ENCODE data around the gene CRY2. TPM values are rescaled to one million over a fixed set of nuclear protein-coding genes. Genes with fewer than 3 reads are reported as not detected.
A peak's percentile ranks its signal among the peaks of the same experiment; 100 is the strongest.
"Not testable (repeated sequence)": the region's sequence is repeated elsewhere in the genome, so short reads cannot be mapped to it uniquely, and the experiment has no call there.

CRY2 gene
- total RNA-seq, 1 experiment from 2014 or later: 16.1 TPM

- no peaks in the 10 kb centered on the region for H3K27me3 ChIP-seq (replicated peaks)
- DNase-seq (ENCODE audit: low read depth in 1 of 2, low spot score in 2 of 2): no peak
- no peak overlapping the region for H3K27ac ChIP-seq
- no peaks in the 10 kb centered on the region for H3K36me3 ChIP-seq
- H3K9me3 ChIP-seq (replicated peaks): 0 out of 2 replicates have a peak, but pooled peaks cover 3% of the 10 kb centered on the region
- H3K4me3 ChIP-seq: no peak overlapping the region
- H3K4me1 ChIP-seq (replicated peaks): peaks cover 4% of the 10 kb centered on the region
Measured at GRCh38 chr11:45820211-45820857, 26.9 kb upstream of the CRY2 start.

GRCh38 chr11:45826492-45826891 lies 20.8 kb upstream of the CRY2 start:
- H3K4me1 ChIP-seq (replicated peaks): peaks cover 15% of the 10 kb centered on the region
- not testable (repeated sequence) for H3K27ac ChIP-seq; DNase-seq (ENCODE audit: low read depth in 1 of 2, low spot score in 2 of 2); H3K9me3 ChIP-seq (replicated peaks); H3K4me3 ChIP-seq; H3K36me3 ChIP-seq; H3K27me3 ChIP-seq (replicated peaks)

GRCh38 chr11:45827123-45827522 lies 20.2 kb upstream of the CRY2 start:
- no peak overlapping the region for H3K27ac ChIP-seq
- no peak overlapping the region for H3K4me3 ChIP-seq
- H3K36me3 ChIP-seq: no peaks in the 10 kb centered on the region
- H3K27me3 ChIP-seq (replicated peaks): 0 out of 2 replicates have a peak, but pooled peaks cover 6% of the 10 kb centered on the region
- no peak for DNase-seq (ENCODE audit: low read depth in 1 of 2, low spot score in 2 of 2)
- H3K4me1 ChIP-seq (replicated peaks): peaks cover 15% of the 10 kb centered on the region
- no peaks in the 10 kb centered on the region; the same call in none of the 2 replicates for H3K9me3 ChIP-seq (replicated peaks)

GRCh38 chr11:45828996-45829395 lies 18.3 kb upstream of the CRY2 start:
- Histone ChIP-seq H3K4me3 (no peak overlapping the region), H3K9me3 (replicated peaks) (no peaks in the 10 kb centered on the region; the same call in none of the 2 replicates), H3K4me1 (replicated peaks) (peaks cover 15% of the 10 kb centered on the region), H3K27me3 (replicated peaks) (0 out of 2 replicates have a peak, but pooled peaks cover 9% of the 10 kb centered on the region), H3K36me3 (no peaks in the 10 kb centered on the region), H3K27ac (no peak overlapping the region)
- DNase-seq (ENCODE audit: low read depth in 1 of 2, low spot score in 2 of 2): no peak

GRCh38 chr11:45830596-45830995 lies 16.7 kb upstream of the CRY2 start:
- DNase-seq (ENCODE audit: low read depth in 1 of 2, low spot score in 2 of 2): no peak
- peaks cover 11% of the 10 kb centered on the region; the same call in 1 of the 2 replicates for H3K4me1 ChIP-seq (replicated peaks)
- no peaks in the 10 kb centered on the region for H3K36me3 ChIP-seq
- H3K27ac ChIP-seq: no peak overlapping the region
- no peaks in the 10 kb centered on the region; the same call in none of the 2 replicates for H3K9me3 ChIP-seq (replicated peaks)
- no peak overlapping the region for H3K4me3 ChIP-seq
- 0 out of 2 replicates have a peak, but pooled peaks cover 9% of the 10 kb centered on the region for H3K27me3 ChIP-seq (replicated peaks)

- Histone ChIP-seq H3K4me3 (no peak overlapping the region), H3K9me3 (replicated peaks) (no peaks in the 10 kb centered on the region), H3K27ac (no peak overlapping the region), H3K4me1 (replicated peaks) (peaks cover 11% of the 10 kb centered on the region; the same call in 1 of the 2 replicates), H3K27me3 (replicated peaks) (0 out of 2 replicates have a peak, but pooled peaks cover 8% of the 10 kb centered on the region), H3K36me3 (no peaks in the 10 kb centered on the region)
- DNase-seq (ENCODE audit: low read depth in 1 of 2, low spot score in 2 of 2): no peak
Measured at GRCh38 chr11:45832811-45833441, 14.3 kb upstream of the CRY2 start.

- no peak overlapping the region for H3K4me3 ChIP-seq
- H3K36me3 ChIP-seq: no peaks in the 10 kb centered on the region
- H3K27me3 ChIP-seq (replicated peaks): 0 out of 2 replicates have a peak, but pooled peaks cover 8% of the 10 kb centered on the region
- no peak overlapping the region for H3K27ac ChIP-seq
- DNase-seq (ENCODE audit: low read depth in 1 of 2, low spot score in 2 of 2): no peak
- 0 out of 2 replicates have a peak, but pooled peaks cover 6% of the 10 kb centered on the region for H3K4me1 ChIP-seq (replicated peaks)
- no peaks in the 10 kb centered on the region for H3K9me3 ChIP-seq (replicated peaks)
Measured at GRCh38 chr11:45833761-45834160, 13.5 kb upstream of the CRY2 start.

- H3K4me1 ChIP-seq (replicated peaks): 0 out of 2 replicates have a peak, but pooled peaks cover under 1% of the 10 kb centered on the region
- H3K36me3 ChIP-seq: no peaks in the 10 kb centered on the region
- no peaks in the 10 kb centered on the region for H3K9me3 ChIP-seq (replicated peaks)
- DNase-seq (ENCODE audit: low read depth in 1 of 2, low spot score in 2 of 2): no peak
- no peak overlapping the region for H3K27ac ChIP-seq
- 0 out of 2 replicates have a peak, but pooled peaks cover 8% of the 10 kb centered on the region for H3K27me3 ChIP-seq (replicated peaks)
- H3K4me3 ChIP-seq: no peak overlapping the region
Measured at GRCh38 chr11:45834298-45834756, 12.9 kb upstream of the CRY2 start.

GRCh38 chr11:45839204-45839603 lies 8.1 kb upstream of the CRY2 start:
- no peaks in the 10 kb centered on the region for H3K9me3 ChIP-seq (replicated peaks)
- no peaks in the 10 kb centered on the region for H3K4me1 ChIP-seq (replicated peaks)
- 0 out of 2 replicates have a peak, but pooled peaks cover 4% of the 10 kb centered on the region for H3K27me3 ChIP-seq (replicated peaks)
- no peak for DNase-seq (ENCODE audit: low read depth in 1 of 2, low spot score in 2 of 2)
- no peak overlapping the region for H3K4me3 ChIP-seq
- H3K36me3 ChIP-seq: no peaks in the 10 kb centered on the region
- no peak overlapping the region for H3K27ac ChIP-seq

GRCh38 chr11:45840251-45840650 lies 7.0 kb upstream of the CRY2 start:
- not testable (repeated sequence) for H3K27me3 ChIP-seq (replicated peaks); H3K4me3 ChIP-seq; H3K9me3 ChIP-seq (replicated peaks); H3K27ac ChIP-seq; H3K4me1 ChIP-seq (replicated peaks); H3K36me3 ChIP-seq; DNase-seq (ENCODE audit: low read depth in 1 of 2, low spot score in 2 of 2)

- Histone ChIP-seq H3K4me3 (no peak overlapping the region), H3K27ac (no peak overlapping the region), H3K9me3 (replicated peaks) (no peaks in the 10 kb centered on the region), H3K27me3 (replicated peaks) (no peaks in the 10 kb centered on the region), H3K36me3 (peaks cover 6% of the 10 kb centered on the region), H3K4me1 (replicated peaks) (peaks cover 6% of the 10 kb centered on the region)
- peak; percentile 87 to 92 for DNase-seq (ENCODE audit: low read depth in 1 of 2, low spot score in 2 of 2)
Measured at GRCh38 chr11:45843158-45843924, 3.9 kb upstream of the CRY2 start.

GRCh38 chr11:45844822-45845578 lies 2.3 kb upstream of the CRY2 start:
- H3K27me3 ChIP-seq (replicated peaks): no peaks in the 10 kb centered on the region
- H3K4me1 ChIP-seq (replicated peaks): peaks cover 12% of the 10 kb centered on the region
- no peak overlapping the region for H3K27ac ChIP-seq
- no peak for DNase-seq (ENCODE audit: low read depth in 1 of 2, low spot score in 2 of 2)
- H3K4me3 ChIP-seq: no peak overlapping the region
- peaks cover 10% of the 10 kb centered on the region for H3K36me3 ChIP-seq
- H3K9me3 ChIP-seq (replicated peaks): no peaks in the 10 kb centered on the region

GRCh38 chr11:45846174-45846675 lies 1.1 kb upstream of the CRY2 start:
- peaks cover 12% of the 10 kb centered on the region for H3K4me1 ChIP-seq (replicated peaks)
- H3K36me3 ChIP-seq: peaks cover 10% of the 10 kb centered on the region
- H3K27ac ChIP-seq: no peak overlapping the region
- no peak overlapping the region for H3K4me3 ChIP-seq
- no peak for DNase-seq (ENCODE audit: low read depth in 1 of 2, low spot score in 2 of 2)
- no peaks in the 10 kb centered on the region for H3K9me3 ChIP-seq (replicated peaks)
- H3K27me3 ChIP-seq (replicated peaks): no peaks in the 10 kb centered on the region

Measured in SJSA1 (cell line).